ENCODE measurements around the gene FADS1. TPM values are rescaled to one million over a fixed set of nuclear protein-coding genes. Genes with fewer than 3 reads are reported as not detected.

FADS1 gene
- total RNA-seq, 2 experiments from 2014 or later, result 33.9 to 34.4 TPM

DNA sequence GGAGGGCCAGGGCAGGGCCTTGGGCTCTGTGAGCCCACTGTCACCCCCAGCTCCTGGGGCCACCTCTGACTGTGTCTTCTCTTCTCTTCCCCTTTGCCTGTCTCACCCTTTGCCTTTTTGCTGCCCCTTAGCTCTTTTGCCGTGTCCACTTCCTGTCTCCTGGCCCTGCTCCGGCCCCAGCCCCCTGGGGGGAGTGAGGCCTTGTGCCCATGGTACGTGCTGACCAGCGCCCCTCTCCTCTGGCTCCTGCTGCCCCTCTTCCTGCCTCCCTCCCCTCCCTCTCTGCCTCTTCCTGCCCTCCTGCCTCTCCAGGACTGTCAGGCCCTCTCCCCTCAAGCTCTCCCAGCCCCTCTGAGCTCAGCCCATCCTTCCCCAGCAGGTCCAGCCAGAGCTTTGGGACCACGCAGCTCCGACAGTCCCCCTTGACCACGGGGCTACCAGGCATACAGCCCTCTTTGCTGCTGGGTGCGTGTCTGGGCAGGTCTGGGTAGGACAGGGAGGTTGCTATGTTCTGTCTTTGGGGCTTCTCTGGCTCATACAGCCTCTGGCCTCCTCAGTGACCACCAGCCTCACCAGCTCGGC is 36.1 kb downstream of the FADS1 start:
- Mint-ChIP-seq H3K27ac (no peak overlapping the region), H3K4me3 (no peak overlapping the region), H3K36me3 (ENCODE audit: low read depth) (peaks cover 9% of the 10 kb centered on the region), H3K9me3 (no peaks in the 10 kb centered on the region), H3K27me3 (peaks cover 2% of the 10 kb centered on the region), H3K4me1 (ENCODE audit: low read depth) (peaks cover 13% of the 10 kb centered on the region)
- no peak for DNase-seq
- ATAC-seq, result no peak
- TF ChIP-seq, protein P1, sequence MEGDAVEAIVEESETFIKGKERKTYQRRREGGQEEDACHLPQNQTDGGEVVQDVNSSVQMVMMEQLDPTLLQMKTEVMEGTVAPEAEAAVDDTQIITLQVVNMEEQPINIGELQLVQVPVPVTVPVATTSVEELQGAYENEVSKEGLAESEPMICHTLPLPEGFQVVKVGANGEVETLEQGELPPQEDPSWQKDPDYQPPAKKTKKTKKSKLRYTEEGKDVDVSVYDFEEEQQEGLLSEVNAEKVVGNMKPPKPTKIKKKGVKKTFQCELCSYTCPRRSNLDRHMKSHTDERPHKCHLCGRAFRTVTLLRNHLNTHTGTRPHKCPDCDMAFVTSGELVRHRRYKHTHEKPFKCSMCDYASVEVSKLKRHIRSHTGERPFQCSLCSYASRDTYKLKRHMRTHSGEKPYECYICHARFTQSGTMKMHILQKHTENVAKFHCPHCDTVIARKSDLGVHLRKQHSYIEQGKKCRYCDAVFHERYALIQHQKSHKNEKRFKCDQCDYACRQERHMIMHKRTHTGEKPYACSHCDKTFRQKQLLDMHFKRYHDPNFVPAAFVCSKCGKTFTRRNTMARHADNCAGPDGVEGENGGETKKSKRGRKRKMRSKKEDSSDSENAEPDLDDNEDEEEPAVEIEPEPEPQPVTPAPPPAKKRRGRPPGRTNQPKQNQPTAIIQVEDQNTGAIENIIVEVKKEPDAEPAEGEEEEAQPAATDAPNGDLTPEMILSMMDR (IDR thresholded peaks at IDR 0.05), result no peak
- ChIA-PET CTCF (interaction anchor here (1.7 to 2.8 kb wide), 2 partner anchors 11 to 16 kb away, joined by 5 to 9 read pairs; partner anchors contain the start of genes FEN1 and TMEM258), POLR2A (interaction anchor here (2.1 to 4.3 kb wide), 2 partner anchors 12 to 16 kb away, joined by 9 to 32 read pairs; partner anchors contain the start of genes FEN1 and TMEM258)
- intact Hi-C loops (cut with micrococcal nuclease), result no loop called here

DNA sequence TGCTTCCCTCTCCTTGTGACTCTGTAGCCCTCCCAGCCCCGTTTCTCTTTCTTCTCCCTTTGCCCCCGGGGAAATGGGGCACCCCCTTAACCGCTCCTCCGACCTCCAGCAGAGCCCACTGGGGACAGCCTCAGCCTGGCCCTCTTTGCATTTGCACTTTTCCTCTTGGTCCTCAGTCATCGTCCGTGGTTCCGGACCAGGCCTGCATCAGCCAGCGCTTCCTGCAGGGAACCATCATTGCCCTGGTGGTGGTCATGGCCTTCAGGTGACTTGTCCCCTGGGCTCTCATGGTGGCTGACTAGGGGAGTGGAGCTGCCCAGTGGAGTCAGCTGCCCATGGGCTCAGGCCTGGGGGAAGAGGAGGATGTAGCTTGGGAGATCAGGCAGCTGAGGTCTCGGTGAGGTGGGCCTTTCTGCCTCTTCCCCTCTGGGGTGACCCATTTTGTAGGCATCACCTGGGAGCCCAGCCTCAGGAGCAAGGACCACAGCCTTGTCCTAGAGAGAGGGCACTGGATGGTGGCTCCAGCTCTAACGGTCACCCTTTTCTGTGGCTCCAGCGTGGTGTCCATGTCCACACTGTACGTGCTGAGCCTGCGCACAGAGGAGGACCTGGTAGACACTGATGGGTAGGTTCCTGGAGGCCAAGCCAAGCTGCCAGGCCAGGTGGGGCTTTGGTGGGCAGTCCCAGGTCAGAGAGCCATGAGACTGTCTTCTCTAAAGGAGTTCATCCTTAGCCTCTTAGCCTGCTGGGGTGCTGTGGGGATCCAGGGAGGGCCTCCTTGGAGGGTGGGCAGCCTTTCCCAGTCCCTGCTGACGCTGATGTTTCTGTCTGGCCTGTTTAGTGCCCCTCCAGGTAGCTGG is 36.9 kb downstream of the FADS1 start:
- ChIA-PET POLR2A (interaction anchor here (0.5 to 4.3 kb wide), 4 partner anchors 11 to 1106 kb away, joined by 3 to 32 read pairs (median 6); partner anchors contain the start of genes FEN1 and TMEM258), CTCF (interaction anchor here (1.0 to 2.8 kb wide), 3 partner anchors 12 to 193 kb away, joined by 3 to 9 read pairs (median 5); partner anchors contain the start of genes FEN1 and TMEM258)
- Mint-ChIP-seq H3K4me1 (ENCODE audit: low read depth) (peaks cover 13% of the 10 kb centered on the region), H3K4me3 (no peak overlapping the region), H3K27me3 (peaks cover 2% of the 10 kb centered on the region), H3K36me3 (ENCODE audit: low read depth) (peaks cover 9% of the 10 kb centered on the region), H3K27ac (no peak overlapping the region), H3K9me3 (no peaks in the 10 kb centered on the region)
- TF ChIP-seq, protein P1 (IDR thresholded peaks at IDR 0.05), result no peak
- DNase-seq (no peak), ATAC-seq (no peak)
- intact Hi-C loops (cut with micrococcal nuclease), result no loop called here

DNA sequence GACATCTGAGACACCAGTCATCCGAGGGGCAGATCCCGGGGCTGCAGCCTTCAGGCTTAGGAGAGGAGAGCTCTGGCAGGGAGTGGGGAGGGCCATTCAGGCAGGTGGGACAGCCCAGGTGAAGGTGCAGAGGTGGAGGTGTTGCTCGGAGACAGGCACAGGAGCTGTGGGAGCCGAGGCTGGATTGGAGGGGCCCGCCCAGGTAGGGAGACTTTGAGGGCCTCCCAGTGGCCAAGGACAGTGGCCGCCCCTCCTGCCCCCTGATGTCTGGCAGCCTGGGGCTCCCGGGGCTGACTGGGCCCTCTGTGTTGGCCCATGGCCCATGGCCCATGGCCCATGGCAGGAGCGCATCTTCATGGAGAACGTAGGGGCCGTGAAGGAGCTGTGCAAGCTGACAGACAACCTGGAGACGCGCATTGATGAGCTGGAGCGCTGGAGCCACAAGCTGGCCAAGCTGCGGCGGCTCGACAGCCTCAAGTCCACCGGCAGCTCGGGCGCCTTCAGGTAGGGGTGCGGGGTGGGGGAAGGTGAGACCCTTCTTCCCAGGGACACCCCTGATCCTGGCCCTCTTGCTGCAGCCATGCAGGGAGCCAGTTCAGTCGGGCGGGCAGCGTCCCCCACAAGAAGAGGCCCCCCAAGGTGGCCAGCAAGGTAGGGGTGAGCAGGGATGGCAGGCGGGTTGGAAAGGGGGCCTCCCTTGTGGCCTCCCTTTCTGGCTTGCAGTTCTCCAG is 37.7 kb downstream of the FADS1 start:
- DNase-seq (no peak), ATAC-seq (no peak)
- peaks cover 13% of the 10 kb centered on the region for H3K4me1 Mint-ChIP-seq (ENCODE audit: low read depth)
- no peak overlapping the region for H3K4me3 Mint-ChIP-seq
- ChIA-PET POLR2A (interaction anchor here (0.5 to 4.3 kb wide), 4 partner anchors 10 to 1107 kb away, joined by 3 to 32 read pairs (median 6); partner anchors contain the start of genes FEN1 and TMEM258), CTCF (interaction anchor here (0.6 to 2.8 kb wide), 4 partner anchors 9 to 192 kb away, joined by 3 to 9 read pairs (median 3); partner anchors contain the start of genes FEN1 and TMEM258)
- TF ChIP-seq, protein P1 (IDR thresholded peaks at IDR 0.05), result no peak
- no peaks in the 10 kb centered on the region for H3K9me3 Mint-ChIP-seq
- intact Hi-C loops (cut with micrococcal nuclease), result no loop called here
- peaks cover 7% of the 10 kb centered on the region for H3K36me3 Mint-ChIP-seq (ENCODE audit: low read depth)
- no peak overlapping the region for H3K27ac Mint-ChIP-seq
- peaks cover 2% of the 10 kb centered on the region for H3K27me3 Mint-ChIP-seq

DNA sequence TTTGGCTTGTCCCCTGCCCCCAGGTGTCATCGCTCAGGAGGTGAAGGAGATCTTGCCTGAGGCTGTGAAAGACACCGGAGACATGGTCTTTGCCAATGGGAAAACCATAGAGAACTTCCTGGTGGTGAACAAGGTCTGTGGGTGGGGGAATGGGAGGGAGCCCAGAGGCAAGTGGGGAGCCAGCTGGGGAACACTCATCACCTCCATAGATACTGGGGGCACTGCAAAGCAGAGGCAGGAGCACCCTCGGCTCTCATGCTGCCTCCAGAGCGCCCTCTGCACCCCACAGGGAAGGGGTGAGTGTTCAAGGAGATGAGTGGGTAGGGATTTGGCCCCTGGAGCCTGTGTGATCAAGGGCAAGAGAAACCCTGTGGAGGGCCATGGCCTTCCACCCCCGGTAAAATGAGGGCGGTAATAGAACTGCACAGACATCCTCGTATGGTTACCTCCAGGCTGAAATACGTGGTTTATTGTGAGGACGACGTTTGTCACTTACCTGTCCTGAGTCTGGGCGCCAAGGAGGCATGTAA is 38.4 kb downstream of the FADS1 start:
- CTCF ChIA-PET, result interaction anchor here (0.6 to 2.8 kb wide), 3 partner anchors 10 to 31 kb away, joined by 3 to 9 read pairs (median 3); partner anchors contain the start of genes FEN1 and TMEM258
- DNase-seq, result no peak
- TF ChIP-seq, protein P1 (IDR thresholded peaks at IDR 0.05), result no peak
- Mint-ChIP-seq H3K36me3 (ENCODE audit: low read depth) (peaks cover 4% of the 10 kb centered on the region), H3K4me1 (ENCODE audit: low read depth) (peaks cover 13% of the 10 kb centered on the region), H3K4me3 (no peak overlapping the region), H3K27me3 (peaks cover 2% of the 10 kb centered on the region), H3K27ac (no peak overlapping the region), H3K9me3 (no peaks in the 10 kb centered on the region)
- intact Hi-C loops (cut with micrococcal nuclease), result no loop called here
- ATAC-seq, result no peak
- POLR2A ChIA-PET, result interaction anchor here (0.6 kb wide), 1 partner anchor 414 kb away, joined by 3 read pairs; no protein-coding TSS in a partner anchor

All from activated CD8-positive, alpha-beta T cell treated with anti-CD3 and anti-CD28 coated beads for 36 hours (primary cell).